A549 (cell line): Measurements from ENCODE around the gene SLC39A11. TPM values are rescaled to one million over a fixed set of nuclear protein-coding genes. Genes with fewer than 3 reads are reported as not detected.

ENCODE experiments used
- ATAC-seq, 2 experiments: fragments of 200-7000 bp in 1 of 2; fragments of >200 bp in 1 of 2; cut with Nextera tagmentation in 1 of 2; cut with Tn5 transposase in 1 of 2; 3 replicates each; pipeline versions ENCODE4 v1.8.0 to v1.9.1; 2018 to 2020; ENCODE audit warnings: mild to moderate bottlenecking in 1 of 2, moderate library complexity in 1 of 2
- CTCF ChIA-PET: fragments of 300-600 bp; sonication (Branson Sonifier 250); formaldehyde crosslinking; extraction: SDS; loops from one replicate; lab custom pipeline; 2021; ENCODE audit warnings: antibody characterized with exemption, inconsistent platforms; lab: Yijun Ruan, JAX
- POLR2A ChIA-PET: fragments of 350-600 bp; formaldehyde crosslinking; extraction: SDS; loops from one replicate; lab custom pipeline; 2021; ENCODE audit warnings: antibody characterized with exemption, inconsistent platforms; lab: Yijun Ruan, JAX
- DNase-seq, 2 experiments: peaks; one replicate each; pipeline versions ENCODE4 v3.0.0 to v3.0.0-alpha.2; 2011 to 2016; ENCODE audit warnings: low read depth in 1 of 2, low spot score in 1 of 2
- FAIRE-seq: peaks from 2 replicates; lab custom pipeline; 2011; peaks lifted over from hg19 to GRCh38; lab: Jason Lieb, UNC
- H3K27ac ChIP-seq, 2 experiments: fragments of >200 bp; sonication (Bioruptor Twin); formaldehyde crosslinking; 3 replicates each; pipeline ENCODE4 v1.5.1; 2016 to 2017
- H3K4me1 ChIP-seq: fragments of >200 bp; sonication (Bioruptor Twin); formaldehyde crosslinking; 3 replicates; pipeline ENCODE4 v1.6.1; 2016
- H3K4me2 ChIP-seq: fragments of >200 bp; sonication (Bioruptor Twin); formaldehyde crosslinking; 3 replicates; pipeline ENCODE4 v1.6.1; 2016
- H3K4me3 ChIP-seq: fragments of >200 bp; sonication (Bioruptor Twin); formaldehyde crosslinking; 3 replicates; pipeline ENCODE4 v1.5.1; 2016
- H3K9me3 ChIP-seq: fragments of >200 bp; sonication (Bioruptor Twin); formaldehyde crosslinking; 3 replicates; pipeline ENCODE4 v1.6.1; 2016
- CEBPB ChIP-seq, 2 experiments: fragments of >200 bp in 1 of 2; sonication (Bioruptor Twin) in 1 of 2; formaldehyde crosslinking in 1 of 2; IDR thresholded peaks; 2 replicates each; pipeline ENCODE4 v1.6.1; 2012 to 2016
- CHD2 ChIP-seq: fragments of 150-350 bp; IDR thresholded peaks from 2 replicates; pipeline ENCODE4 v1.6.1; 2014; ENCODE audit warnings: low read length; ENCODE audit not compliant: partially characterized antibody
- EHF ChIP-seq: fragments of 250-450 bp; sonication (Bioruptor Pico); IDR thresholded peaks from 2 replicates; pipeline ENCODE4 v1.5.0; 2020; ENCODE audit warnings: mild to moderate bottlenecking
- ESRRA ChIP-seq: fragments of 150-350 bp; IDR thresholded peaks from 2 replicates; pipeline ENCODE4 v1.6.1; 2014; ENCODE audit warnings: mild to moderate bottlenecking, low read length, borderline replicate concordance
- FOSB ChIP-seq: fragments of 250-450 bp; sonication (Bioruptor Pico); IDR thresholded peaks from 2 replicates; pipeline ENCODE4 v1.5.0; 2020; ENCODE audit warnings: mild to moderate bottlenecking, moderate library complexity
- FOSL2 ChIP-seq, 2 experiments: fragments of 450-650 bp in 1 of 2; fragments of >200 bp in 1 of 2; sonication (Bioruptor Twin) in 1 of 2; formaldehyde crosslinking; IDR thresholded peaks; 2 replicates each; pipeline versions ENCODE4 v1.5.0 to v1.6.1; 2016 to 2020; ENCODE audit warnings: mild to moderate bottlenecking in 1 of 2, moderate library complexity in 1 of 2
- HDAC2 ChIP-seq: fragments of 200-600 bp; sonication (generic); IDR thresholded peaks from 2 replicates; pipeline ENCODE4 v1.6.1; 2016
- HES2 ChIP-seq: fragments of >200 bp; sonication (Bioruptor Twin); formaldehyde crosslinking; IDR thresholded peaks from 2 replicates; pipeline ENCODE4 v1.6.1; 2016
- HEYL ChIP-seq: fragments of 250-450 bp; sonication (Bioruptor Pico); IDR thresholded peaks from 2 replicates; pipeline ENCODE4 v1.8.0; 2021; ENCODE audit warnings: mild to moderate bottlenecking, moderate library complexity
- JUN ChIP-seq, 2 experiments: fragments of >200 bp; sonication (Bioruptor Twin); formaldehyde crosslinking; IDR thresholded peaks; 2 replicates in 1 of 2; 3 replicates in 1 of 2; pipeline ENCODE4 v1.6.1; 2016 to 2017
- JUNB ChIP-seq: fragments of >200 bp; sonication (Bioruptor Twin); formaldehyde crosslinking; IDR thresholded peaks from 2 replicates; pipeline ENCODE4 v1.6.1; 2016
- MAZ ChIP-seq: fragments of 150-350 bp; IDR thresholded peaks from 2 replicates; pipeline ENCODE4 v1.6.1; 2014; ENCODE audit warnings: antibody characterized with exemption, low read depth, low read length, borderline replicate concordance
- MYC ChIP-seq: IDR thresholded peaks from 2 replicates; pipeline ENCODE4 v1.6.1; 2012; ENCODE audit warnings: mild to moderate bottlenecking, inconsistent platforms, low read length, improper control_type of control experiment, borderline replicate concordance
- PBX3 ChIP-seq: IDR thresholded peaks from 2 replicates; pipeline ENCODE4 v1.6.1; 2012
- REST ChIP-seq: fragments of 200-600 bp; sonication (generic); IDR thresholded peaks from 2 replicates; pipeline ENCODE4 v1.6.1; 2016; ENCODE audit warnings: antibody characterized with exemption, mild to moderate bottlenecking, moderate library complexity
- TFCP2L1 ChIP-seq: fragments of 250-450 bp; sonication (Bioruptor Pico); IDR thresholded peaks from 2 replicates; pipeline ENCODE4 v1.5.0; 2021; ENCODE audit warnings: mild to moderate bottlenecking
- ZNF302 ChIP-seq: fragments of 250-450 bp; sonication (Bioruptor Pico); IDR thresholded peaks from 2 replicates; pipeline ENCODE4 v1.9.0; 2021; ENCODE audit warnings: inconsistent platforms, mild to moderate bottlenecking, moderate library complexity
- ZSCAN20 ChIP-seq: fragments of 250-450 bp; sonication (Bioruptor Pico); IDR thresholded peaks from 2 replicates; pipeline ENCODE4 v1.8.0; 2022; ENCODE audit warnings: mild to moderate bottlenecking, moderate library complexity
- WGBS: methylation state at CpG from one replicate; pipeline ENCODE4 v1.1.6; 2017; ENCODE audit errors: missing lambda C conversion rate; 5-methylcytosine and 5-hydroxymethylcytosine counted together
- polyA plus RNA-seq, 4 experiments: library from polyadenylated mRNA; depleted of rRNA in 3 of 4; stranded (reverse); fragments of >200 nt; fragmentation: RNase III in 1 of 4; extraction: RNeasy Plus Mini Kit Qiagen cat#74134 plus additional on column Dnase treatment in 1 of 4; gene quantifications; 2 replicates in 3 of 4; 3 replicates in 1 of 4; pipeline ENCODE4 v1.2.3, GENCODE V29; 2011 to 2017
- TF ChIP-seq, protein P1 (sequence below): fragments of 450-650 bp; IDR thresholded peaks from 2 replicates; pipeline ENCODE4 v1.6.1; 2014; ENCODE audit warnings: antibody characterized with exemption
- TF ChIP-seq, protein P2 (sequence below): fragments of 250-450 bp; sonication (Bioruptor Pico); IDR thresholded peaks from 2 replicates; pipeline ENCODE4 v1.5.0; 2020; ENCODE audit warnings: low read depth, mild to moderate bottlenecking, moderate library complexity

Gene SLC39A11
- polyA plus RNA-seq, 2 of the 4 experiments (the other 2 are of a cell fraction), result 18.4 to 25.2 TPM

DNA sequence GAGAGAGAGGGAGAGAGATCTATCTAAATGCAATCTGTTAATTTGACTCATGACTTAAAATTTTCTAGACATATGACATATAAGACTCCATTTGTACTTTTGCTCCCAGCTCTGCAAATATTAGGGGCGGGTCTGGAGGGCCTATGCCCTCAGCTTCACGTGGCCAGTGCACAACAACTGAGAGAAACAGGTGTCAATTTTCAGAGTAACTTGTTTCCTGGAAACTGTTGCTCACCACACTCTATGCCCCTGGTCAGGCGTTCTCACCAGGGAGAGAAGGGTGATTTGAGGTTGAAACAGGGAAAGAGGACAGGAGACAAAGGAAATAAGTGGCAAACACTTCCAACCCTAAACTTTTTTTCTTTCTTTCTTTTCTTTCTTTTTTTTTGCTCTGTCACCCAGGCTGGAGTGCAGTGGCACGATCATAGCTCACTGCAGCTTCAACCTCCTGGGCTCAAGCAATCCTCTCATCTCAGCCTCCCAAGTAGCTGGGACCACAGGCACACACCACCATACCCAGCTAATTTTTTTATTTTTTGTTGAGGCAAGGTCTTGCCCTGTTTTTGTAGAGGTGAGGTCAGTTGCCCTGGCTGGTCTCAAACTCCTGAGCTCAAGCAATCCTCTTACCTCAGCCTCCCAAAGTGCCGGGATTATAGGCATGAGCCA is 270.0 kb downstream of the SLC39A11 start:
- Histone ChIP-seq H3K9me3 (peaks cover 28% of the 10 kb centered on the region), H3K4me1 (no peaks in the 10 kb centered on the region), H3K4me3 (no peak overlapping the region), H3K4me2 (no peak overlapping the region), H3K27ac (no peak overlapping the region)
- WGBS, result 67% methylated on average over 5 of the region's 5 CpGs
- POLR2A ChIA-PET, result no interaction called here
- DNase-seq (no peak), ATAC-seq (0 out of 6 replicates have a peak, but pooled peaks of 1 of the 2 experiments have one; percentile 30), FAIRE-seq (no peak)
- no peak for TF ChIP-seq FOSB (CRISPR knock-in tag)
- TF ChIP-seq FOSL2 (IDR thresholded peaks at IDR 0.05), result no peak
- TF ChIP-seq FOSL2 (CRISPR knock-in tag; IDR thresholded peaks at IDR 0.05), result no peak
- CTCF ChIA-PET, result interaction anchor here (0.6 to 2.0 kb wide), 2 partner anchors 10 to 12 kb away, joined by 3 to 7 read pairs; no protein-coding TSS in a partner anchor

GRCh38 chr17:72816406-72816805 is 276.1 kb downstream of the SLC39A11 start:
- FAIRE-seq, result no peak
- ChIA-PET CTCF (no interaction called here), POLR2A (no interaction called here)
- 81% methylated on average over 7 of the region's 7 CpGs for WGBS
- Histone ChIP-seq H3K27ac (no peak overlapping the region), H3K4me2 (no peak overlapping the region), H3K4me3 (no peak overlapping the region), H3K4me1 (no peaks in the 10 kb centered on the region), H3K9me3 (no peaks in the 10 kb centered on the region; the same call in 2 of the 3 replicates)
- no peak for ATAC-seq
- TF ChIP-seq CEBPB (IDR thresholded peaks at IDR 0.05) (no peak), HES2 (no peak), HEYL (CRISPR knock-in tag) (no peak), ESRRA (no peak), FOSB (CRISPR knock-in tag) (no peak), CHD2 (no peak), FOSL2 (IDR thresholded peaks at IDR 0.05) (no peak), FOSL2 (CRISPR knock-in tag; IDR thresholded peaks at IDR 0.05) (no peak), JUNB (no peak), EHF (no peak), REST (no peak), MYC (no peak), HDAC2 (no peak), ZNF302 (CRISPR knock-in tag) (no peak)
- TF ChIP-seq, protein P1, sequence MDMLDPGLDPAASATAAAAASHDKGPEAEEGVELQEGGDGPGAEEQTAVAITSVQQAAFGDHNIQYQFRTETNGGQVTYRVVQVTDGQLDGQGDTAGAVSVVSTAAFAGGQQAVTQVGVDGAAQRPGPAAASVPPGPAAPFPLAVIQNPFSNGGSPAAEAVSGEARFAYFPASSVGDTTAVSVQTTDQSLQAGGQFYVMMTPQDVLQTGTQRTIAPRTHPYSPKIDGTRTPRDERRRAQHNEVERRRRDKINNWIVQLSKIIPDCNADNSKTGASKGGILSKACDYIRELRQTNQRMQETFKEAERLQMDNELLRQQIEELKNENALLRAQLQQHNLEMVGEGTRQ, result no peak
- no peak for DNase-seq

DNA sequence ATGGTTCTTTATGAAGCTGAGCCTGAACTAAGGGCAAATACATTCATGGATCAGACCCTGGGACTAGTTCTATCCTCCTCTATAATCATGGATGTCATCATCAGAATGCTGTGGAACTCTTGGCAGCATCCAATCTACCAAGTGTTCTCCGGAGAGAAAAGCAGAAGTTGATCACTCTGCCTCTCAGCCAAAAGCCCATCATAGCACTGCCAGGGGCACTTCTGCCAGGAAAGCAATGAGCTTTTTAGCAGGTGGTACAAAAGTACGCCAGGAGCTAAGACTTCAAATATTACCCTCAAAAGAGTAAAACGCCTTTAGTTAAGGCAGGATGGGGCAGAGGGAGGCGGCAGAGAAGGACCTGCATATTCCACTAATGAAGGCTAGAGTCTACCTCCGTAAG is 279.0 kb downstream of the SLC39A11 start:
- H3K27ac ChIP-seq, result no peak overlapping the region
- DNase-seq (no peak), FAIRE-seq (no peak), ATAC-seq (no peak)
- ChIA-PET CTCF (interaction anchor here (0.6 to 2.2 kb wide), 3 partner anchors 13 to 257 kb away, joined by 3 to 5 read pairs (median 4); no protein-coding TSS in a partner anchor), POLR2A (no interaction called here)
- H3K4me3 ChIP-seq, result no peak overlapping the region
- peaks cover 9% of the 10 kb centered on the region; the same call in 1 of the 3 replicates for H3K9me3 ChIP-seq
- no peaks in the 10 kb centered on the region for H3K4me1 ChIP-seq
- 93% methylated on average over 5 of the region's 5 CpGs for WGBS
- H3K4me2 ChIP-seq, result no peak overlapping the region
- no peak for TF ChIP-seq ZSCAN20 (CRISPR knock-in tag)
- no peak for TF ChIP-seq HEYL (CRISPR knock-in tag)
- no peak for TF ChIP-seq MYC
- no peak for TF ChIP-seq MAZ
- TF ChIP-seq TFCP2L1 (CRISPR knock-in tag), result no peak
- no peak for TF ChIP-seq CEBPB (IDR thresholded peaks at IDR 0.05)
- TF ChIP-seq, protein P2, sequence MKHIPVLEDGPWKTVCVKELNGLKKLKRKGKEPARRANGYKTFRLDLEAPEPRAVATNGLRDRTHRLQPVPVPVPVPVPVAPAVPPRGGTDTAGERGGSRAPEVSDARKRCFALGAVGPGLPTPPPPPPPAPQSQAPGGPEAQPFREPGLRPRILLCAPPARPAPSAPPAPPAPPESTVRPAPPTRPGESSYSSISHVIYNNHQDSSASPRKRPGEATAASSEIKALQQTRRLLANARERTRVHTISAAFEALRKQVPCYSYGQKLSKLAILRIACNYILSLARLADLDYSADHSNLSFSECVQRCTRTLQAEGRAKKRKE, result no peak
- TF ChIP-seq HES2, result no peak
- no peak for TF ChIP-seq PBX3
- no peak for TF ChIP-seq ESRRA
- no peak for TF ChIP-seq JUN (IDR thresholded peaks at IDR 0.05)
